Endothelial cell of umbilical vein (primary cell): ENCODE measurements around the gene KLF16. TPM values are rescaled to one million over a fixed set of nuclear protein-coding genes. Genes with fewer than 3 reads are reported as not detected.
A peak's percentile ranks its signal among the peaks of the same experiment; 100 is the strongest.
"Not testable (repeated sequence)": the region's sequence is repeated elsewhere in the genome, so short reads cannot be mapped to it uniquely, and the experiment has no call there.

ENCODE experiments used
- BruUV-seq: library from RNA; stranded (reverse); fragments of 400-500 nt; replicated peaks from 2 replicates; lab custom pipeline; 2021; lab: Mats Ljungman, UMichigan
- CTCF ChIA-PET: fragments of 300-600, 350-600 bp; sonication (Branson Sonifier 250); formaldehyde crosslinking; loops from one replicate; lab custom pipeline; 2021; ENCODE audit warnings: antibody characterized with exemption, inconsistent platforms; lab: Charles Lee
- POLR2A ChIA-PET: fragments of 300-600, 350-600 bp; sonication (Branson Sonifier 250); formaldehyde crosslinking; loops from one replicate; lab custom pipeline; 2021; ENCODE audit warnings: antibody characterized with exemption, inconsistent platforms; lab: Charles Lee
- DNase-seq: peaks from one replicate; pipeline ENCODE4 v3.0.0-alpha.2; 2011; ENCODE audit warnings: low read depth, low spot score
- FAIRE-seq: peaks from 2 replicates; lab custom pipeline; 2011; peaks lifted over from hg19 to GRCh38; lab: Jason Lieb, UNC
- H2AFZ ChIP-seq: 2 replicates; pipeline ENCODE4 v1.6.0; 2012; ENCODE audit warnings: low read depth, low read length, control low read depth, inconsistent platforms
- H3K27ac ChIP-seq: 2 replicates; pipeline ENCODE4 v1.5.1; 2011; ENCODE audit warnings: low read depth, mild to moderate bottlenecking, control low read depth, low read length, moderate library complexity; ENCODE audit not compliant: insufficient read depth
- H3K27me3 ChIP-seq, 2 experiments: 2 replicates each; pipeline versions ENCODE4 v1.6.0 to v1.6.1; 2011; ENCODE audit warnings: low read length in 2 of 2, mixed read lengths in 1 of 2; ENCODE audit not compliant: control insufficient read depth in 2 of 2, insufficient read depth in 2 of 2
- H3K36me3 ChIP-seq, 2 experiments: 2 replicates in 1 of 2; 3 replicates in 1 of 2; pipeline ENCODE4 v1.5.1; 2011; ENCODE audit warnings: low read length in 2 of 2, mild to moderate bottlenecking in 1 of 2, moderate library complexity in 1 of 2; ENCODE audit not compliant: control insufficient read depth in 2 of 2, insufficient read depth in 2 of 2; ENCODE audit errors: extremely low read depth in 1 of 2
- H3K4me1 ChIP-seq: 3 replicates; pipeline ENCODE4 v1.5.1; 2011; ENCODE audit warnings: mild to moderate bottlenecking, low read length; ENCODE audit not compliant: control insufficient read depth, insufficient read depth; ENCODE audit errors: extremely low read depth
- H3K4me2 ChIP-seq: 2 replicates; pipeline ENCODE4 v1.6.1; 2011; ENCODE audit warnings: low read length, control low read depth, mixed read lengths; ENCODE audit not compliant: insufficient read depth
- H3K4me3 ChIP-seq, 3 experiments: fragments of 200-600 bp in 1 of 3; sonication (generic), shearing (Covaris generic) in 1 of 3; replicated peaks in 1 of 3; 2 replicates each; pipeline ENCODE4 v1.5.1; 2011 to 2016; ENCODE audit warnings: control low read depth in 3 of 3, low read length in 3 of 3, mild to moderate bottlenecking in 2 of 3, inconsistent platforms in 1 of 3, low read depth in 1 of 3, moderate library complexity in 1 of 3; ENCODE audit not compliant: insufficient read depth in 1 of 3
- H3K79me2 ChIP-seq: 2 replicates; pipeline ENCODE4 v1.6.0; 2012; ENCODE audit warnings: low read length, inconsistent platforms; ENCODE audit not compliant: control insufficient read depth, insufficient read depth
- H3K9ac ChIP-seq: replicated peaks from 2 replicates; pipeline ENCODE3; 2011; ENCODE audit warnings: low read length, control low read depth; ENCODE audit not compliant: insufficient read depth; ENCODE audit errors: extremely low read depth
- H3K9me1 ChIP-seq: replicated peaks from 3 replicates; pipeline ENCODE4 v1.6.0; 2011; ENCODE audit warnings: mild to moderate bottlenecking, low read length; ENCODE audit not compliant: control insufficient read depth, insufficient read depth; ENCODE audit errors: extremely low read depth
- H3K9me3 ChIP-seq: replicated peaks from 2 replicates; pipeline ENCODE4 v1.5.1; 2012; ENCODE audit warnings: low read length, inconsistent platforms; ENCODE audit not compliant: control insufficient read depth, insufficient read depth
- H4K20me1 ChIP-seq: replicated peaks from 2 replicates; pipeline ENCODE3; 2011; ENCODE audit warnings: mild to moderate bottlenecking, low read length; ENCODE audit not compliant: control insufficient read depth, insufficient read depth; ENCODE audit errors: extremely low read depth
- EZH2 ChIP-seq: IDR thresholded peaks from 2 replicates; pipeline ENCODE4 v1.6.1; 2012; ENCODE audit warnings: borderline replicate concordance, low read depth, mild to moderate bottlenecking, moderate library complexity, low read length, inconsistent platforms; ENCODE audit not compliant: severe bottlenecking
- FOS ChIP-seq: IDR thresholded peaks from 2 replicates; pipeline ENCODE4 v1.6.1; 2011; ENCODE audit warnings: mild to moderate bottlenecking, low read length, moderate library complexity, borderline replicate concordance; ENCODE audit not compliant: insufficient read depth
- GATA2 ChIP-seq: IDR thresholded peaks from 2 replicates; pipeline ENCODE4 v1.7.0; 2011; ENCODE audit warnings: low read depth, mild to moderate bottlenecking, moderate library complexity, mixed read lengths, low read length; ENCODE audit not compliant: insufficient read length, insufficient read depth
- JUN ChIP-seq: IDR thresholded peaks from 2 replicates; pipeline ENCODE4 v1.6.1; 2011; ENCODE audit warnings: borderline replicate concordance, low read depth; ENCODE audit not compliant: insufficient read length, insufficient read depth
- MYC ChIP-seq: IDR thresholded peaks from one replicate; pipeline ENCODE4 v1.6.1; 2011; ENCODE audit warnings: mild to moderate bottlenecking, low read depth, low read length
- POLR2A ChIP-seq: IDR thresholded peaks from 2 replicates; pipeline ENCODE4 v1.6.1; 2012; ENCODE audit warnings: low read depth, mild to moderate bottlenecking, control low read depth, low read length
- POLR2AphosphoS5 ChIP-seq: IDR thresholded peaks from 2 replicates; pipeline ENCODE4 v1.6.1; 2012; ENCODE audit warnings: low read depth, mild to moderate bottlenecking, control low read depth, low read length, moderate library complexity; ENCODE audit not compliant: insufficient read depth
- dilution Hi-C: fragments of 300-500 bp; cut with MboI; formaldehyde crosslinking; loops from one replicate; pipeline ENCODE4 v1.15.0; 2019; ENCODE audit warnings: low sequenced_read_pairs; ENCODE audit not compliant: extremely low pct_ligation_motif_present
- intact Hi-C: fragments of 100-400 bp; cut with micrococcal nuclease; formaldehyde crosslinking; loops from one replicate; pipeline ENCODE4 v1.10.0; 2022
- polyA plus RNA-seq, 4 experiments: library from polyadenylated mRNA; depleted of rRNA in 3 of 4; stranded (reverse) in 3 of 4; unstranded in 1 of 4; fragments of >200 nt; gene quantifications; 2 replicates each; pipeline versions ENCODE4 v1.2.1 to v1.2.3, GENCODE V29; 2011 to 2012; ENCODE audit warnings: missing spikeins in 1 of 4
- total RNA-seq: library from RNA; stranded (reverse); gene quantifications from 2 replicates; pipeline ENCODE4 v1.2.3, GENCODE V29; 2021
- TF ChIP-seq, protein P1 (sequence below): IDR thresholded peaks from 2 replicates; pipeline ENCODE4 v1.6.1; 2011; ENCODE audit not compliant: insufficient read depth, insufficient read length
- TF ChIP-seq, protein P2 (sequence below), 2 donors: IDR thresholded peaks; 1 replicate in 1 of 2; 2 replicates in 1 of 2; pipeline ENCODE4 v1.5.1; 2011; ENCODE audit warnings: low read length in 2 of 2, mild to moderate bottlenecking in 2 of 2, moderate library complexity in 2 of 2, control low read depth in 1 of 2, inconsistent platforms in 1 of 2, low read depth in 1 of 2; ENCODE audit not compliant: insufficient read depth in 1 of 2; ENCODE audit errors: extremely low read depth in 1 of 2

The KLF16 gene
- total and polyA plus RNA-seq, 2 donors (not counting 3 experiments of a cell fraction or from before 2014, with no cell fraction given), result 11.6 to 36.6 TPM

DNA sequence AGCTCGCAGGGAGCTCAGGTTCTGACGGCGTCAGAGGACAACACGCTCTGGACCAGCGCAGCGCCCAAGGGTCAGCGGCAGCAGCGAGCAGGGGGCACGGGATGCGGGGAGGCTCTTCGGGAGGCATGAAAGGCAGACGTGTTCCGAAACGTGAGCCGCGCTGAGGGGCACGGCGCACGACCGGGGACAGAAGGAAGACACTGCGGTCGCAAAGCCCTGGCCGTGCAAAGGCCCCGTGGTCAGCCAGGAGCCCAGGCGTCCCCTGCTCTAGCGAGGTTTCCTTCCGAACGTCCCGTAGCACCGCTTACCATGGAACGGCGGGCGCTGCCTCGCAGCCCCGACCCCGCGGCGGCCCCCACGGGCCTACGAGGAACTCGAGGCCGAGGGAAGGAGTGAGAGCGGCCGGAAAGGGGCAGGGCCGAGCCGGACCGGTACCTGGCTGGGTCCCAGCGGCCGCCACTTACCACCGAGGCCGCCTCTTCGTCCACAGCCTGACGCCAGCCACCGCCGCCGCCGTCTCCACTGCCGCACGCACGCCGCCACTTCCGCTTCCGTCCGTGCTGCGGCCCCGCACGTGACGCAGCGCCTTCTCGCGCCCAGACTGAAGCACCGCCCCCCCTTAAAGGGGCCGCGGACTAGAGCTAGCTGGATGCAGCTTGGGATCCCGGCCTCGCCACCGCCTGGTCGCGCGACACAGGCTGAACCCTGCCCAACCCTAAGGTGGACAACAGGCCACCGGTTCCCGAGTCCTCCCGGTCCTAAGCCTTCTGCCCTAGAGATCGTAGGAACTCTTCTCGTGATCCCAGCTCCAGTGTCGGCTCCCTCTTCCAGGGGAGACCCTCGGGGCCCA lies 12.5 kb upstream of the KLF16 start:
- CTCF ChIA-PET, result interaction anchor here (0.9 to 2.9 kb wide), 9 partner anchors 9 to 53 kb away, joined by 3 to 44 read pairs (median 4); partner anchors contain the start of gene ABHD17A
- no peaks in the 10 kb centered on the region for H3K27me3 ChIP-seq
- TF ChIP-seq GATA2, result no peak
- no peak for TF ChIP-seq FOS
- no peak for TF ChIP-seq EZH2
- TF ChIP-seq POLR2AphosphoS5, result peak; percentile 97
- peak; percentile 88 for TF ChIP-seq POLR2A
- TF ChIP-seq, protein P1, sequence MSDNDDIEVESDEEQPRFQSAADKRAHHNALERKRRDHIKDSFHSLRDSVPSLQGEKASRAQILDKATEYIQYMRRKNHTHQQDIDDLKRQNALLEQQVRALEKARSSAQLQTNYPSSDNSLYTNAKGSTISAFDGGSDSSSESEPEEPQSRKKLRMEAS, result peak; percentile 98
- TF ChIP-seq MYC, result peak; percentile 30
- TF ChIP-seq JUN, result no peak
- TF ChIP-seq, protein P2, sequence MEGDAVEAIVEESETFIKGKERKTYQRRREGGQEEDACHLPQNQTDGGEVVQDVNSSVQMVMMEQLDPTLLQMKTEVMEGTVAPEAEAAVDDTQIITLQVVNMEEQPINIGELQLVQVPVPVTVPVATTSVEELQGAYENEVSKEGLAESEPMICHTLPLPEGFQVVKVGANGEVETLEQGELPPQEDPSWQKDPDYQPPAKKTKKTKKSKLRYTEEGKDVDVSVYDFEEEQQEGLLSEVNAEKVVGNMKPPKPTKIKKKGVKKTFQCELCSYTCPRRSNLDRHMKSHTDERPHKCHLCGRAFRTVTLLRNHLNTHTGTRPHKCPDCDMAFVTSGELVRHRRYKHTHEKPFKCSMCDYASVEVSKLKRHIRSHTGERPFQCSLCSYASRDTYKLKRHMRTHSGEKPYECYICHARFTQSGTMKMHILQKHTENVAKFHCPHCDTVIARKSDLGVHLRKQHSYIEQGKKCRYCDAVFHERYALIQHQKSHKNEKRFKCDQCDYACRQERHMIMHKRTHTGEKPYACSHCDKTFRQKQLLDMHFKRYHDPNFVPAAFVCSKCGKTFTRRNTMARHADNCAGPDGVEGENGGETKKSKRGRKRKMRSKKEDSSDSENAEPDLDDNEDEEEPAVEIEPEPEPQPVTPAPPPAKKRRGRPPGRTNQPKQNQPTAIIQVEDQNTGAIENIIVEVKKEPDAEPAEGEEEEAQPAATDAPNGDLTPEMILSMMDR (IDR thresholded peaks at IDR 0.05; ENCODE audit: extremely low read depth in 1 of 2, insufficient read depth in 1 of 2, low read depth in 1 of 2, low read length in 2 of 2), result no peak
- FAIRE-seq (peak; percentile 95), DNase-seq (peak; percentile 91)
- peaks cover 0 to 5% of the 10 kb centered on the region in 2 experiments for H3K36me3 ChIP-seq
- intact Hi-C loops, result loop anchor here (1.0 kb wide), 2 partner anchors 12 to 29 kb away; partner anchors contain the start of genes ADAT3 and SCAMP4
- H3K27ac ChIP-seq, result peak overlapping the region; percentile 92
- peaks cover 40% of the 10 kb centered on the region for H3K79me2 ChIP-seq
- dilution Hi-C loops, result no loop called here
- no peaks in the 10 kb centered on the region for H3K9me3 ChIP-seq
- TSS peak; percentile 57 for BruUV-seq
- H3K4me2 ChIP-seq, result peak overlapping the region; percentile 92
- H3K9ac ChIP-seq, result peak overlapping the region; percentile 97
- peak overlapping the region; percentile 52 to 83 (median 72) for H3K4me3 ChIP-seq
- no peaks in the 10 kb centered on the region for H4K20me1 ChIP-seq
- H2AFZ ChIP-seq, result peak overlapping the region; percentile 36
- POLR2A ChIA-PET, result no interaction called here
- peaks cover 21% of the 10 kb centered on the region for H3K4me1 ChIP-seq
- H3K9me1 ChIP-seq, result no peaks in the 10 kb centered on the region

DNA sequence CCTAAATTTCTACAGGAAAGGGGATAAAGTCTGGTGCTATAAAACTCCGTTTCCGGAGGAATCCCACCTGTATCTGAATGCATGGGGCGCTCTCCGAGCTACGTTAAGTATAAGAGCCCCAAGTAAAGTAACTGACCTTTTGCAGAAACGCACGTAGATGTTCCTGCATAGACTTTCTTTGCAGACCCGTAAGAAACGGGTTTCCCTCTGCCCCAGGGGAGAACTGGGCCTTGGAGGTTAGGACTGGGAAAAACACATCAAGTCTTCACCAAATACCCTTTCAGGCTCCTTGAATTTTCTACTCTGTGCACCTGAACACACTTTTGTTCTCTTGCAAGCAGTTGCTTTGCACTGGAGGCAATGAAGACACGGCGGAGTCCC lies 11.9 kb upstream of the KLF16 start:
- H3K4me3 ChIP-seq, result peak overlapping the region; percentile 52 to 83 (median 72)
- dilution Hi-C loops, H2AFZ ChIP-seq, intact Hi-C loops, H3K9me3 ChIP-seq, H3K36me3 ChIP-seq, DNase-seq, H3K27me3 ChIP-seq, H4K20me1 ChIP-seq, BruUV-seq, H3K9me1 ChIP-seq: not testable (repeated sequence)
- FAIRE-seq, result peak; percentile 62
- H3K27ac ChIP-seq, result peak overlapping the region; percentile 92
- peaks cover 21% of the 10 kb centered on the region for H3K4me1 ChIP-seq
- ChIA-PET POLR2A (interaction anchor here (0.7 kb wide), 1 partner anchor 348 kb away, joined by 7 read pairs; no protein-coding TSS in a partner anchor), CTCF (interaction anchor here (2.5 to 2.9 kb wide), 2 partner anchors 10 kb away, joined by 8 to 44 read pairs; partner anchors contain the start of gene ABHD17A)
- H3K9ac ChIP-seq, result peak overlapping the region; percentile 97
- H3K79me2 ChIP-seq, result peaks cover 38% of the 10 kb centered on the region
- H3K4me2 ChIP-seq, result peak overlapping the region; percentile 92
